GM12892 (cell line): Measurements from ENCODE around the gene TOMM40L.
A peak's percentile ranks its signal among the peaks of the same experiment; 100 is the strongest.
"Not testable (repeated sequence)": the region's sequence is repeated elsewhere in the genome, so short reads cannot be mapped to it uniquely, and the experiment has no call there.

Experiments
- DNase-seq: peaks from one replicate; pipeline ENCODE4 v3.0.0; 2011; ENCODE audit not compliant: insufficient read length
- FAIRE-seq: peaks from 2 replicates; lab custom pipeline; 2011; peaks lifted over from hg19 to GRCh38; lab: Jason Lieb, UNC
- POLR2A ChIP-seq: IDR thresholded peaks from 2 replicates; pipeline ENCODE4 v1.6.1; 2011; ENCODE audit warnings: low read depth, low read length, control low read depth
- POLR2AphosphoS5 ChIP-seq: IDR thresholded peaks from 2 replicates; pipeline ENCODE4 v1.6.1; 2011; ENCODE audit warnings: low read depth, low read length, control low read depth
- TAF1 ChIP-seq: IDR thresholded peaks from 2 replicates; pipeline ENCODE4 v1.6.1; 2011; ENCODE audit warnings: low read depth, mild to moderate bottlenecking, control low read depth, low read length, borderline replicate concordance

TOMM40L gene

GRCh38 chr1:161244888-161245287 is 19.0 kb downstream of the TOMM40L start:
- no peak for FAIRE-seq

GRCh38 chr1:161250100-161250499 is 24.2 kb downstream of the TOMM40L start:
- not testable (repeated sequence) for FAIRE-seq, DNase-seq

More at GRCh38 chr1:161244888-161245287, 19.0 kb downstream of the TOMM40L start:
- TF ChIP-seq POLR2A (no peak), TAF1 (no peak), POLR2AphosphoS5 (no peak)
- no peak for DNase-seq

GRCh38 chr1:161250829-161251228 is 25.0 kb downstream of the TOMM40L start:
- TF ChIP-seq TAF1 (no peak), POLR2A (no peak), POLR2AphosphoS5 (no peak)
- DNase-seq (no peak), FAIRE-seq (no peak)

- TF ChIP-seq POLR2A (no peak), TAF1 (no peak), POLR2AphosphoS5 (no peak)
- FAIRE-seq (no peak), DNase-seq (no peak)
Observed at GRCh38 chr1:161251579-161251978, 25.7 kb downstream of the TOMM40L start.

- not testable (repeated sequence) for FAIRE-seq, DNase-seq
Observed at GRCh38 chr1:161255302-161255701, 29.4 kb downstream of the TOMM40L start.

- FAIRE-seq, DNase-seq: not testable (repeated sequence)
Observed at GRCh38 chr1:161255955-161256520, 30.2 kb downstream of the TOMM40L start.

GRCh38 chr1:161257109-161257508 is 31.2 kb downstream of the TOMM40L start:
- FAIRE-seq, DNase-seq: not testable (repeated sequence)

GRCh38 chr1:161258439-161259344 is 32.8 kb downstream of the TOMM40L start, which contains the start of gene PCP4L1:
TSS of gene PCP4L1 (plus strand) at chr1:161258745. CDS start at chr1:161258975, 230 bp downstream.
- FAIRE-seq (no peak), DNase-seq (peak; percentile 39)
- TF ChIP-seq TAF1 (no peak), POLR2AphosphoS5 (no peak), POLR2A (no peak)

GRCh38 chr1:161259345-161259702 is 33.5 kb downstream of the TOMM40L start:
- FAIRE-seq, result no peak

GRCh38 chr1:161259765-161260164 is 33.9 kb downstream of the TOMM40L start:
- TF ChIP-seq TAF1, result no peak
- TF ChIP-seq POLR2AphosphoS5, result no peak
- TF ChIP-seq POLR2A, result no peak
- DNase-seq (no peak), FAIRE-seq (no peak)

More at GRCh38 chr1:161259345-161259702, 33.5 kb downstream of the TOMM40L start:
- no peak for TF ChIP-seq POLR2AphosphoS5
- no peak for TF ChIP-seq TAF1
- no peak for TF ChIP-seq POLR2A
- no peak for DNase-seq

GRCh38 chr1:161260376-161261260 is 34.8 kb downstream of the TOMM40L start:
- DNase-seq, result no peak
- no peak for TF ChIP-seq TAF1
- TF ChIP-seq POLR2A, result no peak
- no peak for TF ChIP-seq POLR2AphosphoS5
- FAIRE-seq, result no peak
